ENCODE results near the gene PYM1.
A peak's percentile ranks its signal among the peaks of the same experiment; 100 is the strongest.

Gene PYM1

DNA sequence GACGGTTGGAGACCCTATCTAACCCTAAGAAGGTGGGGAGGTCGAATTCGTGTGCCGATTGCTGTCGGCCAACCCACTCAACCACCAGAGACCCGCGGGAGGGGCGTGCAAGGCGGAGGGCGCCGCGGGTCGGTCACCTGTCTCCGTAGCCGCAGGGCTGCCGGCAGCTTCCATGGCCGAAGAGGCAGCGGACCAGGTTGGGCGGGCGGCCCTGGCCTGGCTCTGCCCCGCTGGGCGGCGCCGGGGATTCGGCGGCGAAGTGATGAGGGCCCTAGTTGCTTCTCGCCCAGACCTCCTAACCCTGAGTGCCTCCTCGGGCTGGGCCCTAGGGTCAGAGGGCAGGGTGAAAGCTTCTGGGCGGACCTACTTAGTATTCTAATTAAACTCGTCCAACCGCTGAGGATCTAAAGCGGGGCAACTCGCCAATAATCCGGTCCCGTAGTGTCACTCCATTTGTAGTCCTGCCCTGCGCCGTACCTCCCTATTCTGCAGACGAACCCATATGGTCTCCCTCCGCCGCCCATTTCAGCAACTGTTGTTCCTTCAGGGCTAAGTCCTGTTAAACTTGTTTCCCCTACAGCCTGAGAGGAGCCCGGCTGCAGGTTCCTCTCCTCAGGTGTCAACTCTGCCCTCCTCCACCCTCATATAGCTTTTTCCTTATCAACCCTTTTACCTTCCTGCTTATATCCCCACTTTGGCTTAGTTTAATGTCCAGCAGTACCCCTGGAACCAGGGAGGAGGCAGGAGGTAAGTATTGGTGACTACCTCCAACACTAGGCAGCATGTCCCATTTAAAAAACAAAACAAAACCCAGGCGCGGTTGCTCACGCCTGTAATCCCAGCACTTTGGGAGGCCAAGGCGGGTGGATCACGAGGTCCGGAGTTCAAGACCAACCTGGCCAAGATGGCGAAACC lies at the start of gene PYM1:
Gene PYM1, minus strand, starts transcription at position 307 of the 915 bp plus-strand sequence. Its CDS starts 133 bp downstream, at position 174.
- H3K4me3 ChIP-seq (ENCODE audit: control insufficient read depth, low read depth, low read length) = peak within 1 kb of the TSS; percentile 87
- no peak for DNase-seq (ENCODE audit: low read depth)
- TF ChIP-seq CTCF (IDR thresholded peaks at IDR 0.05; ENCODE audit: control insufficient read depth, insufficient read depth, low read depth, low read length, missing control alignments) = no peak

DNA sequence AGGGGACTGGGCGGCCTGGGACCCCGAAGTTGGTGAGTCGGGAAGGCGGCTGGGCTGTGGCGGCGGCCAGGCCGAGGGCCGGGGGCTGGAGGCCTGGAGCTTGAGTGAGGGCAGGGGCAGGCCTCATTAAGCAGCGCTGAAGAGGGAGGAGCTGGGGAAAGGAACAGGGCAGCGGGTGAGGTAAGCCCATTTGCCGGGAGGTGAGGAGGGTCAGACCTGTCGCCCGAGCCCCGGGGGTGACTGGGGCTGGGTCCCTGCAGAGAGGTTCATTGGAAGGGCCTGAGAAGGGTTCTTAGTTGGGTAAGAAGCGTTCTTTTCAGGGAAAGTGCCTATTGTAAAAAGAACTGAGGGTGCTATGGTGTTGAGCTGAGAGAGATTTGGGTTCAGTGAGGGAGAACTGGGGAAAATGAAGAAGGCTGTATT lies 46.6 kb upstream of the PYM1 start:
- DNase-seq (ENCODE audit: low read depth) = no peak
- peak overlapping the region; percentile 84 for H3K4me3 ChIP-seq (ENCODE audit: control insufficient read depth, low read depth, low read length)
- TF ChIP-seq CTCF (IDR thresholded peaks at IDR 0.05; ENCODE audit: control insufficient read depth, insufficient read depth, low read depth, low read length, missing control alignments) = no peak

DNA sequence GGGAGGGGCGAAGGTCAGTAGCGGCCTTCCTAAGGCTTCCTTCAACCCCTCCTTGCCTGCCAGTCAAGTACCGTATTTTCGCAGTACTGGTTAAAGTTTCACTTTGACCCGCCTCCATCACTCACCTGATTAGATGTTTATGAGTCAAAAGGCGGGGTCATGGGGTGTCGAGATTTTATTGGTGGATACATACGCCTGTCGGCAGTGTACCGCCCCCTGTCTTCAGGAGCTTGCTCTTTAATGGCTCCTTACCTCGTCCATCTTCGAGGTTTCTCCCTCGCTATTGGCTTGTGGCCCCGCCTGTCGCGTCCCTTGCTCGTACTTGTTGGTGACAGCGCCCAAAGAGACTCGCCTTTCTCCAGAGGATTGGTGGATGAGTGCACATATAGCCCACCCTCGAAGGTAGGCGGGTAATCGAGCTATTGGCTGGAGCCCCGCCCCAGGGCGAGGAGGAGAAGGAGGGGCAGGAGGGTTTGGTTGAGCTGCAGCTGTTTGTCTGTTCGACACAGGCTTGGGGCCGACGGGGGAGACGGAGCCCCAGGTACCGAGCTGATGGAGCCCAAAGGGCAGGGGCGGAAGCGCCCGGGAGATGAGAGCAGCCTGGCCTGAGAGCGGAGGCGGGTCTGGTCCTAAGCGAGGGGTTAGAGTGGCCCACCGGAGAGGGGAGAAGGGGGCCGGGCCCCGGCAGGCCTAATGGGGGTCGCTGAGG lies 46.1 kb upstream of the PYM1 start, which contains the start of gene RAB5B:
Gene RAB5B, plus strand, starts transcription at position 480 of the 709 bp plus-strand sequence. CDS start 12,883 bp downstream, outside the sequence.
- H3K4me3 ChIP-seq (ENCODE audit: control insufficient read depth, low read depth, low read length) = peak within 1 kb of the TSS; percentile 84
- peak; percentile 100 for DNase-seq (ENCODE audit: low read depth)
- TF ChIP-seq CTCF (IDR thresholded peaks at IDR 0.05; ENCODE audit: control insufficient read depth, insufficient read depth, low read depth, low read length, missing control alignments) = no peak

DNA sequence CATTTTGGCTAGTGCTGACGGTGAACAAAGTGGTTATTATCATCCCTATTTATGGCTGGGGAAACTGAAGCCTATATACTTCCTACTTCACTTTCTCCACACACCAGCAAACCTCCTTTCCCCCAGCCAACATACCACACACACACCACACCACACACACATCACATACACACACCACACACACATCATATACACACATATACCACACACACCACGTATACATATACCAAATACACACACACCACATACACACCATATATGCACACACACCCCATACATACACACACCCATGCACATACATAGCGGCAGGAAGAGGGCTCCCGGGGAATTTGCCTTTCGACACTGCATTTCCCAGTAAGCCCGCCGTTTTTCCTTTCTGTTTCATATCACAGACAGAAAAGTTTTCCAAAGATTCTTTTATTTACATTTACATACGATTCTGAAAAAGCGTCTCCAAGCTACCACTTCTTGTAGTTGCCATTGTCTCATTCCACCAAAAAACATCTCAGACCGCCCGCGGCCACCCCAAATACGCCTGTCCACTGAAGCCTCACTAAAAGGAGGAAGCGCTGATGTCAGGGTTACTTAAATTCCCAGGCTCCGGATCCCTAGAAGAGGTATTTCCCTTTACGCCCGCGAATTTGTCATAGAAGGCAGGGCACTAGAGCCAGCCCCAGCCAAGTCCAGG lies 45.4 kb upstream of the PYM1 start:
- no peak for TF ChIP-seq CTCF (IDR thresholded peaks at IDR 0.05; ENCODE audit: control insufficient read depth, insufficient read depth, low read depth, low read length, missing control alignments)
- H3K4me3 ChIP-seq (ENCODE audit: control insufficient read depth, low read depth, low read length) = peak overlapping the region; percentile 79
- no peak for DNase-seq (ENCODE audit: low read depth)

DNA sequence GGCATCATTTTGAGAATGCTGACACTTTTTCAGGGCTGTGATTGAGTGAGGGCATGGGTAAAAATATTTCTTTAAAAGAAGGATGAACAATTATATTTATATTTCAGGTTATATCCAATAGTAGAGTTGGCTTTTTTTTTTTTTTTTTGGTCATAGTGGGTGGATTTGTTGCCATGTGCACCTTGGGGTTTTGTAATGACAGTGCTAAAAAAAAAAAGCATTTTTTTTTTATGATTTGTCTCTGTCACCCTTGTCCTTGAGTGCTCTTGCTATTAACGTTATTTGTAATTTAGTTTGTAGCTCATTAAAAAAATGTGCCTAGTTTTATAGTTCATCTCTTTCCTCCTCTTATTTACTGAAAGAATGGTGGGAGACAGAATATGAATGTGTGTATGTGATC lies 44.8 kb upstream of the PYM1 start:
- no peak for DNase-seq (ENCODE audit: low read depth)
- TF ChIP-seq CTCF (IDR thresholded peaks at IDR 0.05; ENCODE audit: control insufficient read depth, insufficient read depth, low read depth, low read length, missing control alignments) = no peak
- H3K4me3 ChIP-seq (ENCODE audit: control insufficient read depth, low read depth, low read length) = peak overlapping the region; percentile 79

- DNase-seq (ENCODE audit: low read depth) = no peak
- H3K4me3 ChIP-seq (ENCODE audit: control insufficient read depth, low read depth, low read length) = no peak overlapping the region
- no peak for TF ChIP-seq CTCF (IDR thresholded peaks at IDR 0.05; ENCODE audit: control insufficient read depth, insufficient read depth, low read depth, low read length, missing control alignments)
Observed at GRCh38 chr12:55972042-55972441, 44.3 kb upstream of the PYM1 start.
